Hepatocyte (in vitro differentiated cells): ENCODE measurements around the gene OR10AD1. TPM values are rescaled to one million over a fixed set of nuclear protein-coding genes. Genes with fewer than 3 reads are reported as not detected.

ENCODE experiments used
- DNase-seq: peaks from one replicate; pipeline ENCODE4 v3.0.0-alpha.2; 2016; ENCODE audit warnings: low spot score
- H2AFZ ChIP-seq: fragments of 200-600 bp; sonication (generic); 2 replicates; pipeline ENCODE4 v1.6.0; 2016; ENCODE audit warnings: antibody characterized with exemption, mild to moderate bottlenecking
- H3K27ac ChIP-seq: fragments of 200-600 bp; sonication (generic); 2 replicates; pipeline ENCODE4 v1.5.1; 2016; ENCODE audit warnings: mild to moderate bottlenecking
- H3K27me3 ChIP-seq: fragments of 200-600 bp; sonication (generic); 2 replicates; pipeline ENCODE4 v1.6.1; 2016
- H3K36me3 ChIP-seq: fragments of 200-600 bp; sonication (generic); replicated peaks from 2 replicates; pipeline ENCODE4 v1.5.1; 2016; ENCODE audit warnings: low read depth; ENCODE audit not compliant: insufficient read depth
- H3K4me1 ChIP-seq: fragments of 200-600 bp; sonication (generic); 2 replicates; pipeline ENCODE4 v1.5.1; 2016; ENCODE audit warnings: mild to moderate bottlenecking, moderate library complexity; ENCODE audit not compliant: insufficient read depth
- H3K4me2 ChIP-seq: fragments of 200-600 bp; sonication (generic); 2 replicates; pipeline ENCODE4 v1.6.0; 2016
- H3K4me3 ChIP-seq: fragments of 200-600 bp; sonication (generic); 2 replicates; pipeline ENCODE4 v1.5.1; 2016; ENCODE audit warnings: mild to moderate bottlenecking
- H3K79me2 ChIP-seq: fragments of 200-600 bp; sonication (generic); 2 replicates; pipeline ENCODE4 v1.6.0; 2017; ENCODE audit warnings: mild to moderate bottlenecking
- H3K9me2 ChIP-seq: fragments of 200-600 bp; sonication (generic); replicated peaks from 2 replicates; pipeline ENCODE4 v1.6.0; 2017; ENCODE audit warnings: mild to moderate bottlenecking; ENCODE audit not compliant: insufficient read depth
- H3K9me3 ChIP-seq: fragments of 200-600 bp; sonication (generic); 2 replicates; pipeline ENCODE4 v1.5.1; 2016; ENCODE audit warnings: low read depth, mild to moderate bottlenecking
- H4K20me1 ChIP-seq: fragments of 200-600 bp; sonication (generic); 2 replicates; pipeline ENCODE4 v1.6.0; 2016; ENCODE audit warnings: mild to moderate bottlenecking; ENCODE audit not compliant: insufficient read depth, poor library complexity, severe bottlenecking
- EZH2 ChIP-seq: fragments of 200-600 bp; sonication (generic); IDR thresholded peaks from 2 replicates; pipeline ENCODE4 v1.6.1; 2016; ENCODE audit warnings: antibody characterized with exemption, mild to moderate bottlenecking, borderline replicate concordance
- EZH2phosphoT487 ChIP-seq: fragments of 200-600 bp; sonication (generic); IDR thresholded peaks from one replicate; pipeline ENCODE4 v1.6.1; 2018; ENCODE audit warnings: antibody characterized with exemption, mild to moderate bottlenecking, low read depth, moderate library complexity; ENCODE audit not compliant: unreplicated experiment, severe bottlenecking
- WGBS: methylation state at CpG from one replicate; pipeline ENCODE4 v1.1.6; 2016; ENCODE audit warnings: low lambda C conversion rate; ENCODE audit errors: missing lambda C conversion rate; 5-methylcytosine and 5-hydroxymethylcytosine counted together
- polyA plus RNA-seq: library from polyadenylated mRNA; unstranded; fragments of >200 nt; fragmentation: Nextera tagmentation; extraction: Ambion mirVana; gene quantifications from 2 replicates; pipeline ENCODE4 v1.2.1, GENCODE V29; 2016
- total RNA-seq: library from RNA; depleted of rRNA; stranded (reverse); fragments of >200 nt; gene quantifications from 2 replicates; pipeline ENCODE4 v1.2.3, GENCODE V29; 2014
- TF ChIP-seq, protein P1 (sequence below): fragments of 200-600 bp; sonication (generic); IDR thresholded peaks from 2 replicates; pipeline ENCODE4 v1.5.1; 2016; ENCODE audit warnings: antibody characterized with exemption, mild to moderate bottlenecking; ENCODE audit not compliant: poor library complexity

The OR10AD1 gene
- total and polyA plus RNA-seq, 2 experiments from 2014 or later = 0.29 TPM; not detected in 1

DNA sequence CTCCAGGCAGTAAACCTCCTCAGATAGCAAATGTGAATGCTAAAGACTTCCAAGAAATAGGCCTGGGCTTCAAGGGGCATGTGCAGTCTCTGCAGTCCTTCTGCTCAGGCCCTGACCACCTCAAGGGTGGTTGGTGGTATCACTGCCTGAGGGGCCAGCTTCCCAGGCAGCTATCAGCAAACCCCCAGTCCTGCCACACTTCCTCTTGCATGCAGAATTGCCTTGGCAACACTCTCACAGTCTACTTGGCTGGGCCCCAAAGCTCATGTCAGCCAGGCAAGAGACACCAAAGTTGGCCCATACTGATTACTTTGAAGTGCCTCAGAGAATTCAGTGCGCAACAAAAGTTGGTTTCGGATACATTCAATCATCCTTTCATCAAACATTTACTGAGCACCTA lies 42.3 kb downstream of the OR10AD1 start:
- Histone ChIP-seq H3K79me2 (peaks cover 9% of the 10 kb centered on the region), H3K4me2 (no peak overlapping the region), H3K27ac (no peak overlapping the region), H3K4me1 (peaks cover 6% of the 10 kb centered on the region), H3K36me3 (no peaks in the 10 kb centered on the region), H3K9me2 (no peaks in the 10 kb centered on the region), H3K4me3 (no peak overlapping the region), H3K27me3 (no peaks in the 10 kb centered on the region), H4K20me1 (no peaks in the 10 kb centered on the region), H2AFZ (no peak overlapping the region), H3K9me3 (no peaks in the 10 kb centered on the region)
- TF ChIP-seq EZH2phosphoT487 (no peak), EZH2 (no peak)
- TF ChIP-seq, protein P1, sequence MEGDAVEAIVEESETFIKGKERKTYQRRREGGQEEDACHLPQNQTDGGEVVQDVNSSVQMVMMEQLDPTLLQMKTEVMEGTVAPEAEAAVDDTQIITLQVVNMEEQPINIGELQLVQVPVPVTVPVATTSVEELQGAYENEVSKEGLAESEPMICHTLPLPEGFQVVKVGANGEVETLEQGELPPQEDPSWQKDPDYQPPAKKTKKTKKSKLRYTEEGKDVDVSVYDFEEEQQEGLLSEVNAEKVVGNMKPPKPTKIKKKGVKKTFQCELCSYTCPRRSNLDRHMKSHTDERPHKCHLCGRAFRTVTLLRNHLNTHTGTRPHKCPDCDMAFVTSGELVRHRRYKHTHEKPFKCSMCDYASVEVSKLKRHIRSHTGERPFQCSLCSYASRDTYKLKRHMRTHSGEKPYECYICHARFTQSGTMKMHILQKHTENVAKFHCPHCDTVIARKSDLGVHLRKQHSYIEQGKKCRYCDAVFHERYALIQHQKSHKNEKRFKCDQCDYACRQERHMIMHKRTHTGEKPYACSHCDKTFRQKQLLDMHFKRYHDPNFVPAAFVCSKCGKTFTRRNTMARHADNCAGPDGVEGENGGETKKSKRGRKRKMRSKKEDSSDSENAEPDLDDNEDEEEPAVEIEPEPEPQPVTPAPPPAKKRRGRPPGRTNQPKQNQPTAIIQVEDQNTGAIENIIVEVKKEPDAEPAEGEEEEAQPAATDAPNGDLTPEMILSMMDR = no peak
- WGBS = 94% methylated on average over 2 of the region's 2 CpGs
- DNase-seq = no peak

DNA sequence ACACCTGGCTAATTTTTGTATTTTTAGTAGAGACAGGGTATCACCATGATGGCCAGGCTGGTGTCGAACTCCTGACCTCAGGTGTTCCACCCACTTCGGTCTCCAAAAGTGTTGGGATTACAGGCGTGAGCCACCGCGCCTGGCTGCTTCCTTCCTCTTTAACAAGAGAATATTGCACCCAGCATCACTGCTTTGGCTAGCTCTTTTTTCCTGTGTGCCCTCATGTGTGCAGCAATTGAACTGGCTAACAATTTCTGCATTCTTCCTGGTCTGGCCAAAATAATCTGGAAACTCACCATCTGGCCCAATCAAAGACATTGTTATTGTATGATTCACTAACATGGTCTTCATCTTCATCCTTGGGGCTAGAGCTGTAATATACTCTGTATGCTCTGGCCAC lies 43.0 kb downstream of the OR10AD1 start:
- TF ChIP-seq, protein P1 = no peak
- no peak for TF ChIP-seq EZH2phosphoT487
- TF ChIP-seq EZH2 = no peak
- H3K79me2 ChIP-seq = peaks cover 16% of the 10 kb centered on the region
- WGBS = 98% methylated on average over 5 of the region's 5 CpGs
- H3K9me2 ChIP-seq = no peaks in the 10 kb centered on the region
- no peaks in the 10 kb centered on the region for H3K27me3 ChIP-seq
- H3K27ac ChIP-seq = no peak overlapping the region
- no peak overlapping the region for H2AFZ ChIP-seq
- no peaks in the 10 kb centered on the region for H3K9me3 ChIP-seq
- no peak overlapping the region for H3K4me3 ChIP-seq
- H3K36me3 ChIP-seq = no peaks in the 10 kb centered on the region
- no peaks in the 10 kb centered on the region for H4K20me1 ChIP-seq
- no peak overlapping the region for H3K4me2 ChIP-seq
- H3K4me1 ChIP-seq = peaks cover 6% of the 10 kb centered on the region
- DNase-seq = no peak

DNA sequence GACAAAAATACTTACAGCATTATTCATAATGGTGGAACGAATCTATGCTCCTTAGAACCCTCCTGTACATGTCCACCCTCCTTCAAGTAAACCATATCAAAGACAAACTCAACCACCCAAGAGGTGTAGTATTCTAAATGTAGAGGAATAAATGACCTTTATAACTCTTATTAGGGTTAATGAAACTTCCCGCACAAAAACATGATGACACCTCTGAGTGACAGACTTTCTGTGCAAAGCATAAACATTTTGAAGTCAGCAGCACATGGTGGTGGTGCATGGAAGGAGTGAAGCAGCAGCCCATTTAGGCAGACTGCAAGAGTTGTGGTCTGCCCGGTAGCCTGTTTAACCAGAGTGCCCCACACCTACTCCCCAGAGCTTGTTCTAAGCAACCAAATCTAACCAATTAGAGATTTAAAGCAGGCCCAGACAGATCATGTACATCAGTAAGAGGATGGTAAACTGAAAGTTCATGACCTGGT lies 45.2 kb downstream of the OR10AD1 start:
- Histone ChIP-seq H3K4me1 (peaks cover 6% of the 10 kb centered on the region), H3K36me3 (no peaks in the 10 kb centered on the region), H4K20me1 (no peaks in the 10 kb centered on the region), H3K27ac (peak overlapping the region; percentile 67), H3K79me2 (peaks cover 34% of the 10 kb centered on the region), H3K9me3 (no peaks in the 10 kb centered on the region), H3K4me3 (no peak overlapping the region), H2AFZ (peak overlapping the region; percentile 85), H3K27me3 (no peaks in the 10 kb centered on the region), H3K4me2 (peak overlapping the region; percentile 75), H3K9me2 (no peaks in the 10 kb centered on the region)
- no peak for DNase-seq
- 77% methylated on average over 3 of the region's 3 CpGs for WGBS
- TF ChIP-seq, protein P1 = no peak
- no peak for TF ChIP-seq EZH2phosphoT487
- no peak for TF ChIP-seq EZH2
